HG02623 (cell line): ENCODE data around the gene RYR2.
"Not testable (repeated sequence)": the region's sequence is repeated elsewhere in the genome, so short reads cannot be mapped to it uniquely, and the experiment has no call there.

ENCODE experiments used
- ATAC-seq: cut with Tn5 transposase; IDR thresholded peaks from one replicate; pipeline ENCODE4 v1.9.1; 2021; ENCODE audit warnings: moderate library complexity; ENCODE audit not compliant: unreplicated experiment

RYR2 gene

DNA sequence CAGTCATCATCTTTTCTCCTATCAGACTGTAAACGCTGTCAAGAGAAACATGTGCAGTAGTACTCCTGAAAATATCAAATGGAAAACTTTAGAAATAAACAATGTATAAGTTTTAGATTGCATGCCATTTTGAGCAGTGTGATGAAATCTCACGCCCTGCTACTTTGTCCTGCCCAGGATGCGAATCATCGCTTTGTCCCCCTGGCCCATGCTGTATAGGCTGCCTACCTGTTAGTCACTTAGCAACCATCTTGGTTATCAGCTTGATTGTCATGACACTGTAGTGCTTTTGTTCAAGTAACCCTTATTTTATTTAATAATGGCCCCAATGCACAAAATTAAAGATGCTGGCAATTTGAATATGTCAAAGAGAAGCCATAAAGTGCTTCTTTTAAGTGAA lies 485.8 kb downstream of the RYR2 start:
- no peak for ATAC-seq

DNA sequence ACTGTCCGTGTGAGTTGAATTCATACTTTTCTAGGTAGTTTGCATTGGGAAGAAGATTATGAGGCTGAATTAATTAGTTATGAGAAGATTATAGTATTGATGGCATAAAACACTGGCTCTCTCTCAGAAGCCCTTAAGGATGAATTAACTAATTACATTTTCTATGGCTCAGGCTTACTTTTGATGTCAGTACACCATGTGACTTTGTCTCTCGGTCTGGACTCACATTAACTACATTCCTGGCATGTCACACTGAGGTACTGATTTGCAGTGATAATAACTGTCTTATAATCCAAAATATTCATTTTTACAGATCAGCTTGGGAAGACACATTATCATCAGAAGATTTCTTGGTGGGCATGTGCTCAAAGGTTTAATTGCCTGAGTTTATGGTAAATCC lies 486.6 kb downstream of the RYR2 start:
- ATAC-seq, result no peak

DNA sequence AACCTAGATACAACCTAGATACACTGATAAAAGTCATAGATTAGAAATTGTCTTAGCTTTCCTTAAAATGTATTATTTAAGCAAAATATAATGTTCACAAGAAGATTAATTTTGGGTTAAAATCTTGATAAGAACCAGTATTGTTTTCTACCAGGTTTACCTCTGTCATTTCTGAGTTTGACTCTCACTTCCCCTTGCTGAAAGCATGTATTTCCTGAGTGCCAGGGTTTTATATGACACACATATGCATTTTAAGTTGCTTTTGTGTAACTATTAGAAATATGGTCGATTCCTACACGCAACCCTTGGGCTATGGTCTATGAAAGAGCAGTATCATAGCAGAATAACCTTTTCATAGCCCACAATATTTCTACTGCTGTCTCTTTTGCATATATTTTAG lies 497.1 kb downstream of the RYR2 start:
- ATAC-seq, result no peak

DNA sequence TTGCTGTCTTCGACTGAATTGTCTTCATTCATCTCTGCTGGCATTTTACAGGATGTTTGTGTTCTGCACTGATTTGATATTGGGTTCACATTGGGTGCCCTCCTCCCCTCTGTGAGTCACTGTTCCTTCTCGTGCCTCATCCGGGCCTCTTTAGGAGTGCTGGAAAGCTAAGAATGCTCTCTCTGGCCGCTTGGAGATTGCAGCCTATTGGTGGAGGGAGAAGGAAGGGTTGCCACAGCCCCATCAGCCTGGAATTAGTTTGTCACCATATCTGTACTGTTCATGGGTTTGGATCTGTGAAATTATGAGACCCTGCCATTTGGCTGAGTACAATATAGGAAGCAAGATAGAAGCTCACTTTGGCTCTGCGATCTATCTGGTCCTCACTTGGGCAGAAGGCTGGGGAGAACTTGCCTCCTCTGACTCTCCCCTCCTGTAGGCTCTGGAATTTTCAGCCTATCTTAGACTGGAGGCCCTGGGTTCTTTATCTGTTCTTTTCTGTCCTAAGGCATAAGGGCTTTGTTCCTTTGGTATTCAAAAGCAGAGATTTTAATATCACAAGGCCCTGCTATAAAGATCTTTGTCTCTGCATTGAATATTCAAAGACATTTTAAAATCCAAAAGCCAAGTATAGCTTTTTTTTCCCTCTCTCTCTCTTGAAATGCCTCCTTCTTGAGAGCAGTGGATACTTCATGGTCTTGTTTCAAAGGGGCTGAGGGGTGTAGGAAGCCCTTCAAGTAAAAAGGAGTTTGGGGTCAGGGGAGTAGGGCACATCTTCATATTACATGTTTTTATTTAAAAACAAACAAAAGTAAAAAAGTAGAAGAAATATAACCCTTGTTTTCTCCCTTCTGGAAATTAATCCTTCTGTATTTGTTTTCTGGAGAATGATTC lies 500.8 kb downstream of the RYR2 start:
- no peak for ATAC-seq

DNA sequence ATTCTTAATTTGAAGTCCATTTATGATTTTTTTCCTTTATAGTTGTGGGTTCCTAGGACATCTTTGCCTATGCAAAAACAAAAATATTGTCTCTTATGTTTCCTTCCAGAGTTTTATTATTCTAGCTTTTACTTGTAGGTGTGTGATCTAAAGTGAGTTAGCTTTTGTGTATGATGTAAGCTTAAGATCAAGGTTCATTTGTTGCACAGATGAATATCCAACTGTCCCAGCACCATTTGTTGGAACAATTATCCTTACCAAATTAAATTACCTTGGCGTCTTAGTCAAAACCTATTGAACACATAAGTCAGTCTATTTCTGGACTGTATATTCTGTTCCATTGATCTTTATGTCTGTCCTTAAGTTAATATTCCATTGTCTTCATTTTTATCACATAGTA lies 511.1 kb downstream of the RYR2 start:
- no peak for ATAC-seq

DNA sequence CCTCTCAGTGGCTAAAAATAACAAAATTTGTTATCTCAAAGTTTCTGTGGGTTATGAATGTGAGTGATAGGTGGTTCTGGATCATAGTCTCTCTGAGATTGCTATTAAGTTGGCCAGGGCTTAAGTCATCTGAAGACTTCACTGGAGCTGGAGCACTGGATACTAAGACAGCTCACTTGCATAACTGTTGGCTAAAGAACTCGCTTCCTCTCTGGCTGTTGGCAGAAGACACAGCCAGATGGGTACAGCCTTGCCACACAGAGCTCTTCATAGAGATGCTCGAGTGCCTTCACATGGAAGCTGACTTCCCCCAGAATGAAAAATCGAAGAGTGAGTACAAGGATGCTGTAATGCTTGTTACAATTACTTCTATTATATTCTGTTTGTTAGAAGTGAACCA lies 514.9 kb downstream of the RYR2 start:
- ATAC-seq, result no peak

DNA sequence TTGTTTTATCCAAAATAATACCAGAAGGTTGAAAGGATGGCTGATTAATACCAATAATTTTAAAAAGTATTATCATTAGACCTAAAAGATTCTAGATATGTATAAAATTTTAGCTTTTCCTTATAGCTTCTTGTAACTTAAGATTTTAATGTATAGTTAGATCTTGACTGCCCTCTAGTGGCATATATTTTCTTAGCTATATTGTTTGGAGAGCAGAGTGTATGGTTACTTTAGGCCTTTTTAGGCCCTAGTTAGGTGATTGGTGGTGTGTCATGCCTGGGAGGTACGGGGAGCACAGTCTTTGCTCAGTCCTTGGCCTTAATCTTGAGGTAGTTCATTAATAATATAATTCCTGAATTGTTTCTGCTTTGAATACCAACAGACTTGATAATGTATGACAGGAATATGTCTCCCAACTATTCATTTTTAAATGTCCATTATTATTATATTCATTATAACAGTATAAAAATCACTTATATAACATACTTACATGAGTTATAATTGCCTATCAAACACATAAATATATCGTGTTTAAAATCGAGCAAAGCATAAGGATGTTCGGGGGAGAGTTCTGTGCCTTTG lies 520.3 kb downstream of the RYR2 start:
- ATAC-seq, result peak; percentile 90

DNA sequence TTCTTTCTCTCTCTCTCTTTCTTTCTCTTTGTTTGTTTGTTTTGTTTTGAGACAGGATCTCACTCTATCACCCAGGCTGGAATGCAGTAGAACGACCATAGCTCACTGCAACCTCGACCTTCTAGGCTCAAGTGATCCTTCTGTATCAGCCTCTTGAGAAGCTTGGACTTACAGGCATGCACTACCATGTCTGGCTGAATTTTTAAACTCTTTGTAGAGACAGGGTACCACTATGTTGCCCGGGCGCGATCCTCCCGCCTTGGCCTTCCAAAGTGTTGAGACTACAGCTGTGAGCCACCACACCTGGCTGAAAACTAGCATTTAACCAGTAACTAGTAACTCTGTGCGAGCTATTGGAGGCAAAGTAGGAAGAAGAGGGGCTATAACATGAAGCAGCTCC lies 523.3 kb downstream of the RYR2 start:
- ATAC-seq, result no peak

DNA sequence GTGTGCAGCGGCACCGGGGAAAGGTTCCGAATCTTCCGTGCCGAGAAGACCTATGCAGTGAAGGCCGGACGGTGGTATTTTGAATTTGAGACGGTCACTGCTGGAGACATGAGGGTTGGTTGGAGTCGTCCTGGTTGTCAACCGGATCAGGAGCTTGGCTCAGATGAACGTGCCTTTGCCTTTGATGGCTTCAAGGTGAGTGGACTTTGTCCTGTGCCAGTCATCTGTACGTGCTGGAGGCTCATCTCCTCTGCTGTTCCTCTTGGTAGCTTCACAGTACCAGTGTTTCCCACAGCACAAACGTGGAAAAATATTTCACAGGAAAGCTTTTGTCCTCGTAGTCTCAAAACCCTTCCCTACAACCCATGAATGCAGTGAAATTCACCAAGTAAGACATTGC lies 524.6 kb downstream of the RYR2 start:
- ATAC-seq, result no peak

DNA sequence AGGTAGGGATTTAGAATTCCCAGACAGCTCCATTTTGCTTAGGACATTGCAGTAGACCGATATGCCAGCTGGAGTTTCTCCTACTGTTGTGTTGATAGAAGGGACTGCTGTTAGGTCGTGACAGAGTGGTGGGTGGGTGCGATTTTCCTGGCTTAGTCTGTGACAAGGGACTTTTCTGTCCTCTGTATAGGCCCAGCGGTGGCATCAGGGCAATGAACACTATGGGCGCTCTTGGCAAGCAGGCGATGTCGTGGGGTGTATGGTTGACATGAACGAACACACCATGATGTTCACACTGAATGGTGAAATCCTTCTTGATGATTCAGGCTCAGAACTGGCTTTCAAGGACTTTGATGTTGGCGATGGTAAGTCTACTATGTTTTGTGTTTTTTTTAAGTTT lies 527.0 kb downstream of the RYR2 start:
- ATAC-seq, result no peak

DNA sequence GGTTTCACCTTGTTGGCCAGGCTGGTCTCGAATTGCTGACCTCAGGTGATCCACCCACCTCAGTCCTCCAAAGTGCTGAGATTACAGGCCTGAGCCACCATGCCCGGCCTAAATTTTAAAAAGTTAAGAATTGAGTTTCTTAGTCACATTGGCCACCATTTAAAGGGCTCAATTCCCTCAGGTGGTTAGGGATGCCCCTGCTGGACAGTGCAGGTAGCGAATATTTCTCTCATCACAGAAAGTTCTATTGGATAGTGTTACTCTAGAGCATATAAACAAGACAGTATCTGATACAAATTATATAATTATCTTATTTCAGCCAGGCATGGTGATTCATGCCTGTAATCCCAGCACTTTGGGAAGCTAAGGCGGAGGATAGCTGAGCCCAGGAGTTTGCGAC lies 528.5 kb downstream of the RYR2 start:
- no peak for ATAC-seq

DNA sequence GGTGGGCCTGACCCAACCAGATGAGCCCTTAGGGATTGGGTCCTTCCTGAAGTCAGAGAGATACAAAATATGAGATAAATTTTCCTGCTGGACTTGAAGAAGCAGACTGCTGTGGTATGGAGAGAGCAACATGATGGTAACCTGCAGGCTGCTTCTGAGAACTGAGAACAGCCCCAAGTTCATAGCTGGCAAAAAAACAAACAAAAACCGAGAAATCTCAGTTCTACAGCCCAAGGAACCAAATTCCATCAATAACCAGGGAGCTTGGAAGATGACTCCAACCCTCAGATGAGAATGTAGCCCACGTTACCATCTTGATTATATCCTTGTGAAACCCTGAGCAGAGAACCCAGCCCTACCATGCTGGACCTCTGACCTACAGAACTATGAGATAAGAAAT lies 532.6 kb downstream of the RYR2 start:
- ATAC-seq, result no peak

DNA sequence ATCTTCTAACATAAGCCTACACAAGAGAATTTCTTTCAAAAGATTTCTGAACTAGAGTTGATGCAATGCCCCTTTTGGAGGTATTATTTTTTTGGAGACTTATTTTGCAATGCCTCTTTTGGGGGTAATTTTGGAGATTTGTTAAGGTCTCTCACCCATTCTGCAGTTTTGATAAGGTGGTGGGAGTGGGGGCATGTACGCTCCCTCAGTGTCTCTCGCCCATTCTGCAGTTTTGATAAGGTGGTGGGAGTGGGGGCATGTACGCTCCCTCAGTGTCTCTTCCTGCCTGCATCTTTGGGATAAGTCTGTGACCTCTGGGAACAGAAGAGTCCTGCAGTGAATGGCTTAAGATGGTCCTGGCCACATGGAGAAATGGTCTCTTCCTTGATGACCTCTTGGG lies 536.6 kb downstream of the RYR2 start:
- no peak for ATAC-seq

DNA sequence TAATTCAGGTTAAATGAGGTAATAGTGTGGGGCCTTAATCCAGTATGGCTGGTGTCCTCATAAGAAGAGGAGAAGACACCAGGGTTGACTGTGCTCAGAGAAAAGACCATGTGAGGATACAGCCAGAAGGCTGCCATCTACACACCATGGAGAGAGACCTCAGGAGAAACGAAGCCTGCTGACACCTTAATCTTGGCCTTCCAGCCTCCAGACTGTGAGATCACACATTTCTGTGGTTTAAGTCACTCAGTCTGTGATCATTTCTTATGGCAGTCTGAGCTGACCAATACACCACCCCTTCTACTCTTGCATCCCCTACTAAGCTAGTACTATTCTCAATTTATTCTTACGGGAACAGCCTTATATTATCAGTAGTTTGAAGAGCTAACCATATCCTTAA lies 538.7 kb downstream of the RYR2 start:
- ATAC-seq, result no peak

DNA sequence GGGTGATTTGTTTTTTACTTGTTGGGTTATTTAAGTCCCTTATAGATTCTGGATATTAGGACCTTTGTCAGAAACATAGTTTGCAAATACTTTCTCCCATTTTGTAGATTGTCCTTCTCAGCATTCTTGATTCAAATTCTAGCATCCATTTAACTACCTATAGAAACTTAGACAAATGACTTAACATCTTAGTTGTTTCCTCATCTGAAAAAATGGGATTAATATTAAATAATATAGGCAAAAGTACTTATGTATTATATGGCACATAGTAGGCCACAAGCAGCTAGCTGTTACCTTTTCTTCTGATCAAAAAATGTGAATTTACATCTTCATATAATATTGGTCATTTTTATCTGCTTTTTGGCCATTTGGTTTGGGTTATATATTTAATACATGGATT lies 541.3 kb downstream of the RYR2 start:
- no peak for ATAC-seq

DNA sequence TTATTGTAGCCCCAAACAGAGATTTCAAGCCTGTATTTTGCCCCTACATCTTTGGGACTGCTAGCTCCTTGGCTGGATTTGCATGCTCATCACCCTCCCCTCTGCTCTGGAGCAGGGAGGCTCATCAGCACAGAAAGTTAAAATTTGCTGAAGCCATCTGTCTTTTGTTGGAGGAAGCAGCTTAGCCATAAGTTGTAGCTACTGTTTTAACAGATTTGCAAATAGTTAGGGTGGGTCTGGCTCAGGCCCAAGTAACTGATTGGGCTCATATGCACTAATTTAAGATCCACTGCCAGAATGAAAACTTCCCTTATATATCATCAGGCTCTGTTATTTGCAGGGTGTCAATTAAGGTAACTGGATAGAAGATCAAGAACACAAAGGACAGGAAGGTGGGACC lies 541.8 kb downstream of the RYR2 start:
- ATAC-seq, result no peak

DNA sequence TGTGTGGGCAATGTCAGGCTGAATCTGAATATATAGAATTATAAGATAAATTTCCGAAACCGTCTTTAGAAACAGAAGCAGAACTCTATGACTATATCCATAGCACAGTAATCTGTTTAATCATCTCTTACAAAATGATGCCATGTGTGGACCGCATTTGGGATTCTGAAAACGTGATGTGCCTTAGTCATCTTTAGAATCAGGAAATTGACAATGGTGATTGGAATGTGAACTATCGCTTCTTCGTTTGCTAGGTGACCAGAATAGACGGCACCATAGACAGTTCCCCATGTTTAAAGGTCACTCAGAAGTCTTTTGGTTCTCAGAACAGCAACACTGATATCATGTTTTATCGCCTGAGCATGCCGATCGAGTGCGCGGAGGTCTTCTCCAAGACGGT lies 548.4 kb downstream of the RYR2 start:
- no peak for ATAC-seq

DNA sequence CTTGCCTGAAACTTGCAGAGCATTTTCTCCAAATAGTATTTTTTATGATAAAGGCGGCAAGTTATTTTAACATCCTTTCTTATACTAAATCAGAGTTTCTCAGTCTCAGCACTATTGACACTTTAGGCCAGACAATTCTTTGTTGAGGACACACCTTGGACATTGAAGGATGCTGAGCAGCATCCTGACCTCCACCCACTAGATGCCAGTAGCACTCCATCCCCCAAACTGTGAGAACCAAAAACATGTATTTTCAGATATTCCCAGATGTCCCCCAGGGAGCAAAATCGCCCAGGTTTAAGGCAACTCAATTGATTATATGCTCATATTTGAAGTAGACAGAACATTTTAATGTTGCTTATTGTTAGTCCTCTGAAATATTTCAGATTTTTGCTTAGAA lies 549.4 kb downstream of the RYR2 start:
- no peak for ATAC-seq

DNA sequence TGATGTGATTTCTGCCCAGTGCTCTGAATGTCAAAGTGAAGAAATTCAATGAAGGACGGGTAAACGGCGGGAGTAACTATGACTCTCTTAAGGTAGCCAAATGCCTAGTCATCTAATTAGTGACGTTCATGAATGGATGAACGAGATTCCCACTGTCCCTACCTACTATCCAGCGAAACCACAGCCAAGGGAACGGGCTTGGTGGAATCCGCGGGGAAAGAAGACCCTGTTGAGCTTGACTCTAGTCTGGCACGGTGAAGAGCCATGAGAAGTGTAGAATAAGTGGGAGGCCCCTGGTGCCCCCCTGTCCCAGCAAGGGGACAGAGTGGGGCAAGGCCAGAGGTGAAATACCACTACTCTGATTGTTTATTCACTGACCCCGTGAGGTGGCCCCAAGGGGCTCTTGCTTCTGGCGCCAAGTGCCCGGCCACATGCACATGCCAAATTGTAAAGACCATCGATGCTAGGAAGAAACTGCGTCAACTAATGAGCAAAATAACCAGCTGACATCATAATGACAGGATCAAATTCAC lies 561.1 kb downstream of the RYR2 start:
- ATAC-seq, result not testable (repeated sequence)

DNA sequence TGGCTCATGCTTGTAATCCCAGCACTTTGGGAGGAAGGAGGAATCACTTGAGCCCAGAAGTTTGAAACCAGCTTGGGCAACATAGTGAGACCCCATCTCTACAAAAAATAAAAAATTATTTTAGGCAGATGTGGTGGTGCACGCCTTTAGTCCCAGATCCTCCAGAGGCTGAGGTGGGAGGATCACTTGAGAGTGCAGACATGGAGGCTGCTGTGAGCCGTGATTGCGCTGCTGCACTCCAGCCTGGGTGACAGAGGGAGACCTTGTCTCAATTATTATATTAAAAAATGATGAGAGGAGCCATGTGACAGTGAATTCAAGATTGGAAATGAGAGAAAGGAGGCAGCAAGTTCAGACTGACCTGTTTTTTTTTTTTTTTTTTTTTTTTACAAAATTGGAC lies 566.4 kb downstream of the RYR2 start:
- ATAC-seq, result no peak

DNA sequence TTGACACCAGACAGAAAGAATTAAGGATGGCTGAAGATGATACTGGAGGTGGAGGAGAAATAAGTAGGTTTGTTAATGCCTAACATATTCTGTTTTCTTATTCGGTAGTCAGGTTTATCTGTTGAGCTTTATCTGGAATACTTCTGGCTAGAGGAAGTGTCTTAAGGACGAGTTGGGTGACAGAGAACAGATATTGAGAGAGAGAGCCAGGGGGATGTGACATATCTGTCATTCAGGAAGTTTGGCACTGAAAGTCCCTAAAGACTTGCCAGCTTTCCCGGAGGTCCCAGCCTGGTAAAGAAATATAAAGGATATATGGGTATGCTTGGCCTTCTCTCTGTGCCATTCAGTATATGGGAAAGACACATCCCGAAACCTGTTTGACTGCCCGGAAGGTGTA lies 568.2 kb downstream of the RYR2 start:
- ATAC-seq, result no peak

DNA sequence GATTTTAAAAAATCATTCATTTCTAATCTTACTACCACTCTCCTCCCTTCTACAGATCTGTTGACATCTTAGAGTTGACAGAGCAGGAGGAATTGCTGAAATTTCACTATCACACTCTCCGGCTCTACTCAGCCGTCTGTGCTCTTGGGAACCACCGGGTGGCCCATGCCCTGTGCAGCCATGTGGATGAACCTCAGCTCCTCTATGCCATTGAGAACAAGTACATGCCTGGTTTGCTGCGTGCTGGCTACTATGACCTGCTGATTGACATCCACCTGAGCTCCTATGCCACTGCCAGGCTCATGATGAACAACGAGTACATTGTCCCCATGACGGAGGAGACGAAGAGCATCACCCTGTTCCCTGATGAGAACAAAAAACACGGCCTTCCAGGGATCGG lies 572.0 kb downstream of the RYR2 start:
- ATAC-seq, result no peak

DNA sequence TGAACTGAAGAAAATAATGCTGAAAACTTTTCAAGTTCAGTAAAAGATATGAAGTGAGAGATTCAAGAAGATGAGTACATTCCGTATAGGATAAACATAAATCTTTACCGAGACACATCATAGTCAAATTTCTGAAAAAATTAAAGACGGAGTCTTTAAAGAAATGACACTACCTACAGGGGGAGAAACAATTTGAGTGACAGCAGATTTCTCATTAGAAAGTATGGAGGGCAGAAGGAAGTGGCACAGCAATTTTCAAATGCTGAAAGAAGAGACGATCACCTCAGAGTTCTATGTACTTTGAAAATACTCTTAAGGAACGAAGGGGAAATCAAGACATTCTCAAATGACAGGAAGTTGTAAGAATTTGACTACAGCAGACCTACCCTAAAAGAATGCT lies 577.6 kb downstream of the RYR2 start:
- ATAC-seq, result no peak
